Stimulated activated CD4-positive, alpha-beta T cell treated with anti-CD3 and anti-CD28 coated beads, TNF-alpha, amount 100 ng/mL, for 1 hour (primary cell): ENCODE data around the gene PIP5KL1.

Source experiments
- DNase-seq, 3 donors: peaks; one replicate each; pipeline ENCODE4 v3.0.0-alpha.2; 2020; ENCODE audit warnings: low read depth in 3 of 3, low spot score in 1 of 3

PIP5KL1 gene

GRCh38 chr9:127934986-127935385, 4.4 kb upstream of the PIP5KL1 start:
- DNase-seq: no peak

GRCh38 chr9:127934248-127934647, 3.7 kb upstream of the PIP5KL1 start:
- DNase-seq: no peak

- DNase-seq: no peak
Observed at GRCh38 chr9:127931092-127931881, 710 bp upstream of the PIP5KL1 start.

GRCh38 chr9:127929625-127929979, 975 bp downstream of the PIP5KL1 start:
- DNase-seq: no peak

GRCh38 chr9:127928676-127929624, 1.6 kb downstream of the PIP5KL1 start:
- no peak for DNase-seq

GRCh38 chr9:127927988-127928675, 2.4 kb downstream of the PIP5KL1 start:
- no peak for DNase-seq

- DNase-seq: peak; percentile 51 to 59 (median 54)
Observed at GRCh38 chr9:127927201-127927987, 3.2 kb downstream of the PIP5KL1 start.

GRCh38 chr9:127926906-127927200, 3.7 kb downstream of the PIP5KL1 start:
- no peak for DNase-seq

- no peak for DNase-seq
Observed at GRCh38 chr9:127925959-127926905, 4.3 kb downstream of the PIP5KL1 start.

GRCh38 chr9:127924736-127925444, 5.7 kb downstream of the PIP5KL1 start:
- no peak for DNase-seq

GRCh38 chr9:127923771-127924170, 6.8 kb downstream of the PIP5KL1 start:
- no peak for DNase-seq

GRCh38 chr9:127923046-127923445, 7.5 kb downstream of the PIP5KL1 start:
- no peak for DNase-seq

GRCh38 chr9:127921557-127922120, 8.9 kb downstream of the PIP5KL1 start:
- peak; percentile 34 to 72 (median 67) for DNase-seq

- DNase-seq: no peak
Observed at GRCh38 chr9:127920794-127921193, 9.8 kb downstream of the PIP5KL1 start.

GRCh38 chr9:127919253-127919815, 11.2 kb downstream of the PIP5KL1 start:
- DNase-seq: no peak

GRCh38 chr9:127918183-127919107, 12.1 kb downstream of the PIP5KL1 start:
- DNase-seq: no peak

- DNase-seq: no peak
Observed at GRCh38 chr9:127917603-127918002, 13.0 kb downstream of the PIP5KL1 start.
